OCI-LY7 (cell line): ENCODE measurements around the gene CD63. TPM values are rescaled to one million over a fixed set of nuclear protein-coding genes. Genes with fewer than 3 reads are reported as not detected.

ENCODE experiments used
- BruUV-seq: library from RNA; stranded (reverse); fragments of 400-500 nt; replicated peaks from 2 replicates; lab custom pipeline; 2021; lab: Mats Ljungman, UMichigan
- CTCF ChIA-PET: fragments of 300-600 bp; sonication (Branson Sonifier 250); formaldehyde crosslinking; loops from one replicate; lab custom pipeline; 2022; ENCODE audit warnings: antibody characterized with exemption; ENCODE audit not compliant: unreplicated experiment; lab: Charles Lee
- POLR2A ChIA-PET: fragments of 300-600 bp; sonication (Branson Sonifier 250); formaldehyde crosslinking; loops from one replicate; lab custom pipeline; 2022; ENCODE audit warnings: antibody characterized with exemption; lab: Charles Lee
- DNase-seq: peaks from one replicate; pipeline ENCODE4 v3.0.0-alpha.2; 2015; ENCODE audit warnings: low spot score
- H2AFZ ChIP-seq: fragments of 200-600 bp; sonication (generic), shearing (Covaris generic); 2 replicates; pipeline ENCODE4 v1.6.1; 2014; ENCODE audit warnings: mild to moderate bottlenecking, antibody characterized with exemption, low read length, moderate library complexity
- H3K27ac ChIP-seq: fragments of 200-600 bp; sonication (generic); 2 replicates; pipeline ENCODE4 v1.5.1; 2014; ENCODE audit warnings: mixed run types, low read depth, mild to moderate bottlenecking, moderate library complexity, low read length, inconsistent platforms; ENCODE audit not compliant: poor library complexity, severe bottlenecking
- H3K36me3 ChIP-seq: fragments of 200-600 bp; sonication (generic); 2 replicates; pipeline ENCODE4 v1.6.1; 2014; ENCODE audit warnings: mild to moderate bottlenecking, antibody characterized with exemption, low read length, moderate library complexity, mixed read lengths; ENCODE audit not compliant: insufficient read depth
- H3K4me1 ChIP-seq: fragments of 200-600 bp; sonication (generic); 2 replicates; pipeline ENCODE4 v1.5.1; 2014; ENCODE audit warnings: mild to moderate bottlenecking, low read length; ENCODE audit not compliant: insufficient read depth, poor library complexity, severe bottlenecking
- H3K4me2 ChIP-seq: fragments of 200-600 bp; sonication (generic); 2 replicates; pipeline ENCODE4 v1.6.1; 2014; ENCODE audit warnings: mild to moderate bottlenecking, low read length
- H3K4me3 ChIP-seq: fragments of 200-600 bp; sonication (generic); 2 replicates; pipeline ENCODE4 v1.5.1; 2014; ENCODE audit warnings: mild to moderate bottlenecking, low read depth, low read length; ENCODE audit not compliant: poor library complexity, severe bottlenecking
- H3K79me2 ChIP-seq: fragments of 200-600 bp; sonication (generic); 2 replicates; pipeline ENCODE4 v1.6.1; 2016; ENCODE audit warnings: low read depth, mild to moderate bottlenecking, low read length, moderate library complexity, mixed read lengths; ENCODE audit not compliant: insufficient read depth
- H3K9me2 ChIP-seq: fragments of 200-600 bp; sonication (generic); 2 replicates; pipeline ENCODE4 v1.6.1; 2016; ENCODE audit warnings: mild to moderate bottlenecking, low read length, mixed read lengths; ENCODE audit not compliant: insufficient read depth
- H3K9me3 ChIP-seq: fragments of 200-600 bp; sonication (generic); 2 replicates; pipeline ENCODE4 v1.6.1; 2014; ENCODE audit warnings: mild to moderate bottlenecking, mixed run types, low read length, mixed read lengths
- H4K20me1 ChIP-seq: fragments of 200-600 bp; sonication (generic); 2 replicates; pipeline ENCODE4 v1.6.1; 2014; ENCODE audit warnings: mild to moderate bottlenecking, antibody characterized with exemption, low read length, moderate library complexity, mixed read lengths; ENCODE audit not compliant: insufficient read depth
- CTCF ChIP-seq: fragments of 200-600 bp; sonication (generic); conservative IDR thresholded peaks from 2 replicates; pipeline ENCODE4 v1.5.1; 2014; ENCODE audit warnings: mild to moderate bottlenecking, antibody characterized with exemption, low read length, moderate library complexity, mixed read lengths
- EZH2phosphoT487 ChIP-seq: fragments of 200-600 bp; sonication (generic); IDR thresholded peaks from 2 replicates; pipeline ENCODE4 v1.6.1; 2018; ENCODE audit warnings: low read depth, borderline replicate concordance, mild to moderate bottlenecking, mixed run types, antibody characterized with exemption, low read length, moderate library complexity, mixed read lengths
- intact Hi-C: fragments of 100-400 bp; cut with micrococcal nuclease; formaldehyde crosslinking; loops from one replicate; pipeline ENCODE4 v1.10.0; 2022; ENCODE audit not compliant: unreplicated experiment
- total RNA-seq, 2 experiments: library from RNA; depleted of rRNA in 1 of 2; stranded (reverse); fragments of >200 nt in 1 of 2; shearing (Covaris generic) in 1 of 2; gene quantifications; 2 replicates each; pipeline ENCODE4 v1.2.3, GENCODE V29; 2014 to 2022

Gene CD63
- total RNA-seq, 2 experiments from 2014 or later, result 102 to 130 TPM

DNA sequence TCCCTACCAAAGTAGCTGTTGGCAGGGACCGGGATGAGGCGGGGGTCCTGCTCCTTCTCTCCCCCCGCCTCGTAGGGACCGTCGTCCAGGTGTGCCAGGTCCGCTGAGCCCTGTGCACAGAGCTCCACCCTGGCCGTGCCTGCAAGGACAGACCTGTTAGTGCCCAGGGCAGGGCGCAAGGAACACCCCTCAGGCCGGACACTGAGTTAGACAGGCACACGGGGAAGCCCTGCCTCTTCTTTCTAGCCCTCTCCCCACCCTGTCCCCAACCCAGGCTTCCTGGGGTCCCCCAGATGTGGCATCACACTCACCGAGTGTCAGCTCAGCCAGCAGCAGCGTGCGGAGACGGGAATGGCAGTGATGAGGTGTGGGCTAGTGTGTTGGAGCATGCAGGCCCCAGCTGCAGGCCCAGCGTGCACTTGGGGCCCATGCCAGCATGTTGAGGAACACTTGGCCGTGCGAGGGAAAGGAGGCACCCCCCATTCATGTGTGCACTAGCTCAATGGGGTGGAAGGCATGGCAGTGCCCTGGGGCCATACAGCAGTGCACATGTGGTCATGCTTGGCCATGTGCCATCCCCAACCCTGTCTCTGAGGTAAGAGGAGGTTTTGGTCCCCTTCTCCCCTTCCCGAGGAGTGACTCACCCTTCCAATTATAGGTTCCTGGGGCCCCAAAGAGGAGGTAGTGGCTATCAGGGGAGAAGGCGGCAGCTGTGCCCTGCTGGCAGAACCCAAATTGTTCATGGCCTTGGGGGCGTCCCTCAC is 28.4 kb downstream of the CD63 start:
- H3K27ac ChIP-seq, result no peak overlapping the region
- H4K20me1 ChIP-seq, result no peaks in the 10 kb centered on the region
- POLR2A ChIA-PET, result interaction anchor here (1.0 kb wide), 1 partner anchor 11 kb away, joined by 3 read pairs; no protein-coding TSS in a partner anchor
- H3K9me3 ChIP-seq, result no peaks in the 10 kb centered on the region
- CTCF ChIA-PET, result no interaction called here
- H3K79me2 ChIP-seq, result no peaks in the 10 kb centered on the region
- H3K9me2 ChIP-seq, result no peaks in the 10 kb centered on the region
- intact Hi-C loops, result no loop called here
- no peak overlapping the region for H3K4me3 ChIP-seq
- no peaks in the 10 kb centered on the region for H3K36me3 ChIP-seq
- TF ChIP-seq EZH2phosphoT487 (no peak), CTCF (no peak)
- H3K4me1 ChIP-seq, result no peaks in the 10 kb centered on the region
- BruUV-seq, result no TSS peak
- no peak for DNase-seq
- no peak overlapping the region for H3K4me2 ChIP-seq
- no peak overlapping the region for H2AFZ ChIP-seq

DNA sequence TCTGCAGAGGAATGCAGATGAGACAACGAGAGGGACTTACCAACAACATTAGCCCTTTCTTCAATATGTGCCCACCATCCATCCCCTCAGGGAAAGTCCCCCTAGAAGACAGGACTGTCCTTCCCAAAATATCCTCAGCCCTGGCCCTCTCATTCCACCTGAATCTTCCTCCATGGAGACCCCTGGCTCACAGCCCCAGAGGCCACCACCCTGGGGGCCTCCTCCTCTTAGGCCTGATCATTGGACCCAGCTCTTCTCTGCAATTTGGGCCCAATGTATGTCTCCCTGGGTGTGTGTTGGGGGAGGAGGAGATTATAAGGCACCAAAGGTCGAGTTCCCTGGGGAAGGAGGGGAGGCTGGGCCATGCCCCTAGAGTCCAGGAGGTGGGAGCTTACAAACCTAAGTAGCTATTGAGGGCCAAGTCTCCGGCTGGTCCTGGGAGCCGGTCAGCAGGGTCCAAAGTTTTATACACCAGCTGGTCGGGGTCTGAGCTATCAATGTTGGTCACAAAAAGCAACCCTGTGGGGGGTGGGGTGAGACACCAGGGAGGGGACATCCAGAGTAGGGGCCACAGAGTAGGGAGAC is 29.2 kb downstream of the CD63 start:
- Histone ChIP-seq H3K4me1 (no peaks in the 10 kb centered on the region), H3K9me3 (no peaks in the 10 kb centered on the region), H3K36me3 (no peaks in the 10 kb centered on the region), H3K79me2 (no peaks in the 10 kb centered on the region), H4K20me1 (no peaks in the 10 kb centered on the region), H2AFZ (no peak overlapping the region), H3K4me2 (no peak overlapping the region), H3K9me2 (no peaks in the 10 kb centered on the region), H3K27ac (no peak overlapping the region), H3K4me3 (no peak overlapping the region)
- no peak for DNase-seq
- intact Hi-C loops, result no loop called here
- TF ChIP-seq EZH2phosphoT487, result no peak
- no peak for TF ChIP-seq CTCF
- ChIA-PET CTCF (no interaction called here), POLR2A (interaction anchor here (0.8 to 1.1 kb wide), 3 partner anchors 10 to 46 kb away, joined by 3 read pairs; no protein-coding TSS in a partner anchor)
- BruUV-seq, result no TSS peak

DNA sequence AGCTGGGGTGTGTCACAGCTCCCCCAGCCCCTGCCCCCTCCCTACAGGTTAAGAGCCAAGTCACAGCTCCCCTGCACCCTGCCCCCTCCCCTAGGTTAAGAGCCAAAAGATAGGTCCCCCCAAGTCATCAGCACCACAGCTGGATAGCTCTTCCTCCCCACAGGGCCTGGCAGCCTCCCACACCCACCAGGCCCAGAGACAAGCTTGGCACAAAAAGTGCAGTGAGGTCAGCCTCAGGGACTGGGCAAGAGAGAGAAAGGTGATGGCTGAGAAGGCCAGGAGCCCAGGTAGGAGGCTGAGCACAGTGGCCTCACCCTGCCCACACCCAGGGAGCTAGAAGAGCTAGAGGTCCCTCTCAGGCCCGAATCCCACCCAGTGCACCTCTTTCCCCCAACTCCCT is 29.8 kb downstream of the CD63 start:
- Histone ChIP-seq H3K79me2 (no peaks in the 10 kb centered on the region), H3K4me3 (no peak overlapping the region), H3K27ac (no peak overlapping the region), H3K9me3 (no peaks in the 10 kb centered on the region), H4K20me1 (no peaks in the 10 kb centered on the region), H3K36me3 (no peaks in the 10 kb centered on the region), H3K9me2 (no peaks in the 10 kb centered on the region), H2AFZ (no peak overlapping the region), H3K4me1 (no peaks in the 10 kb centered on the region), H3K4me2 (no peak overlapping the region)
- POLR2A ChIA-PET, result interaction anchor here (0.5 to 1.1 kb wide), 3 partner anchors 11 to 277 kb away, joined by 3 read pairs; no protein-coding TSS in a partner anchor
- CTCF ChIA-PET, result no interaction called here
- no peak for TF ChIP-seq EZH2phosphoT487
- no peak for TF ChIP-seq CTCF
- intact Hi-C loops, result no loop called here
- no peak for DNase-seq
- no TSS peak for BruUV-seq
